ENCODE results near the gene SOX9.
A peak's percentile ranks its signal among the peaks of the same experiment; 100 is the strongest.
"Not testable (repeated sequence)": the region's sequence is repeated elsewhere in the genome, so short reads cannot be mapped to it uniquely, and the experiment has no call there.

SOX9 gene

DNA sequence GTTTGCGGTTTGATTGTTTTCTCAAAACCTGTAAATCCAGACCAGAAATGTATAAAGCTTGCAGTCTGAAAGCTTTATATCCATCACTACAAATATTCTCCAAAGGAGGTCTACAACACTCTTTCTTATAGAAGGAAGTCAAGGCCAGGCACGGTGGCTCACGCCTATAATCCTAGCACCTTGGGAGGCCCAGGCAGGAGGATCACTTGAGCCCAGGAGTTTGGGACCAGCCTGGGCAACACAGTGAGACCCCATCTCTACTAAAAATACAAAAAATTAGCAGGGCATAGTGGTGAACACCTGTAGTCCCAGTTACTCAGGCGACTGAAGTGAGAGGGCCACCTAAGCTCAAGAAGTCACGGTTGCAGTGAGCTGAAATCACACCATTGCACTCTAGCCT, 8.9 kb upstream of the SOX9 start:
- not testable (repeated sequence) for DNase-seq

GRCh38 chr17:72113751-72114150, 7.1 kb upstream of the SOX9 start:
- DNase-seq: no peak

DNA sequence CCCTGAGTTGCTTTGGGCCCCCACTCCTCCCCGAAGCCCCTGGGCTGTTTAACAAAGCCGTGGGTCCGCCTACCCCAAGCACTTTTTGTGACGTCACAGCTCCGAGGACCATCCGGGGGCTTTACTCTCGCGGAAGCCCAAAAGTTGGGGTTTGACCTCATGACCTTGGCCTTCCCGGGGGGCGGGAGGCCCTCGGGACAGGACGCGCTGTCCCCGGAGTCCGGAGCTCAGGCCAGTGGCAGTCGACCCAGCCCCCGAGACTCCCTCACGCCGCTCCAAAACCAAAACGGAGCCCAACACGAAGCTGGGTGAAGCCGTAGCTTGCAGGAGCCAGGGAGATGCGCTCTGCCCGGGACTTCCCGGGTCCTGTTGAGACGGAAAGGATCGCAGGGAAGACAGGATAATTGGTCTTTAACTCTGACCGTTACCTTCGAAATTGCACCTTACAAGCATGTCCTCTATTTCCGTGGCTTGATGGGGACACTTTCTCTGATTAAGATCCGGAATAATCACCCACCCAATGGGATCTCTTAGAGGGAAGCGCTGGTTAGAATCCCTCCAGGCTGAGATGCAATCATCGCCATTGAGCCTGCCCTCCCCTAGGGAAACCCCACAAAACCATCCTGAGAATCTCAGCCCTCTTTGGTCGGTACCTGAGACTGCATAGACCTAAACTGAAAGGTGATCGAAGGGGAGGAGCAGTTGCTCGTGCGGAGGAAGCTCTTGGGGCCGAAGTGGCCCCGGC, 4.9 kb upstream of the SOX9 start:
- no peak for DNase-seq

GRCh38 chr17:72116661-72117521, 3.9 kb upstream of the SOX9 start:
- no peak for DNase-seq

- DNase-seq: no peak
These were observed 3.1 kb upstream of the SOX9 start for GRCh38 chr17:72117535-72118334.

- peak; percentile 22 for DNase-seq
These were observed 2.3 kb upstream of the SOX9 start for GRCh38 chr17:72118335-72119076.

DNA sequence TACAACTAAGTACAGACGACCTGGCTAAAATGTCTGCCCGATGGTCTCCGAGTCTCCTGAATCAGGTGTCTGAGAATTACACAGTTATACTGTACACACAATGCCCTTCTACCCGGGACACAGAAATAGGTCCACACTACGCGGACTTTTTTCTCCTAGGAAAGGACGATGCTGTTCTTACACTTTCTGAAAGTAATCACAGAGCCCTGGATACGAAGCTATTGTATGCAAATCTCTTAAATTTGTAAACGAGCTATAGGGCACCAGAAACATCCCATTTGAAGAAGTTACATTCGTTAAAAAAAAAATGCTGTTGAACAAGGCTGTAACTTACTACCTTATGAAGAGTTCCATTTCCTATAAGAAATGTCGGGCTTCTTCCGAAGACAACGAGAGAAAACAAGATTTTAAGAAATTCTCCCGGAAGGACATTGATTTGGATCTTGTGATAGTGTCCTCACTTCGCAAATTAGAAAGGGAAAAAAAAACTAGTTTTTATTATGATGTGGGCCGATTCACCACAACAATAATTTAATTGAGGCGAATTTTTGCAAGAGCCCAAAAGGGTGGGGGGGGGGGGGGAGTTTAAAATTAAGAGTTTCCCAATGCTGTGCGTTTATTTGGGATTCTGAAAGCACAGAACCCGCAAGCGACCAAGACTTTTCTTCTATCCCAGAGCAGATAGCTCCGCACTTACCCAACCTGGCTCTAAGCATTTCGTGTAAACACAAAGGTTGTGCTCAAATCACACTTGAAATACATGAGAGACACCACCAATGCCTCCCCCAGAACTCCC, 1.5 kb upstream of the SOX9 start:
- no peak for DNase-seq

GRCh38 chr17:72119873-72120641, 763 bp upstream of the SOX9 start:
- no peak for DNase-seq

DNA sequence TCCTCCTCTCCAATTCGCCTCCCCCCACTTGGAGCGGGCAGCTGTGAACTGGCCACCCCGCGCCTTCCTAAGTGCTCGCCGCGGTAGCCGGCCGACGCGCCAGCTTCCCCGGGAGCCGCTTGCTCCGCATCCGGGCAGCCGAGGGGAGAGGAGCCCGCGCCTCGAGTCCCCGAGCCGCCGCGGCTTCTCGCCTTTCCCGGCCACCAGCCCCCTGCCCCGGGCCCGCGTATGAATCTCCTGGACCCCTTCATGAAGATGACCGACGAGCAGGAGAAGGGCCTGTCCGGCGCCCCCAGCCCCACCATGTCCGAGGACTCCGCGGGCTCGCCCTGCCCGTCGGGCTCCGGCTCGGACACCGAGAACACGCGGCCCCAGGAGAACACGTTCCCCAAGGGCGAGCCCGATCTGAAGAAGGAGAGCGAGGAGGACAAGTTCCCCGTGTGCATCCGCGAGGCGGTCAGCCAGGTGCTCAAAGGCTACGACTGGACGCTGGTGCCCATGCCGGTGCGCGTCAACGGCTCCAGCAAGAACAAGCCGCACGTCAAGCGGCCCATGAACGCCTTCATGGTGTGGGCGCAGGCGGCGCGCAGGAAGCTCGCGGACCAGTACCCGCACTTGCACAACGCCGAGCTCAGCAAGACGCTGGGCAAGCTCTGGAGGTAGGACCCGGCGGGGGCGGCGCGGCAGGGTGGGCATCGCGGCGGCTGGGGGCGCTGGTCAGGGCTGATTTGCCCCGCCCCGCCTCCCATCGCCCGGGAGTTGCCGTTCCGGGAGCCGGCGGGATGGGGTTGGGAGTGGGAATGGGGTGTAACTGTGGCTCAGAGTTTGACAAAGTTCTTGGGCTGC, 567 bp downstream of the SOX9 start:
- no peak for DNase-seq

DNA sequence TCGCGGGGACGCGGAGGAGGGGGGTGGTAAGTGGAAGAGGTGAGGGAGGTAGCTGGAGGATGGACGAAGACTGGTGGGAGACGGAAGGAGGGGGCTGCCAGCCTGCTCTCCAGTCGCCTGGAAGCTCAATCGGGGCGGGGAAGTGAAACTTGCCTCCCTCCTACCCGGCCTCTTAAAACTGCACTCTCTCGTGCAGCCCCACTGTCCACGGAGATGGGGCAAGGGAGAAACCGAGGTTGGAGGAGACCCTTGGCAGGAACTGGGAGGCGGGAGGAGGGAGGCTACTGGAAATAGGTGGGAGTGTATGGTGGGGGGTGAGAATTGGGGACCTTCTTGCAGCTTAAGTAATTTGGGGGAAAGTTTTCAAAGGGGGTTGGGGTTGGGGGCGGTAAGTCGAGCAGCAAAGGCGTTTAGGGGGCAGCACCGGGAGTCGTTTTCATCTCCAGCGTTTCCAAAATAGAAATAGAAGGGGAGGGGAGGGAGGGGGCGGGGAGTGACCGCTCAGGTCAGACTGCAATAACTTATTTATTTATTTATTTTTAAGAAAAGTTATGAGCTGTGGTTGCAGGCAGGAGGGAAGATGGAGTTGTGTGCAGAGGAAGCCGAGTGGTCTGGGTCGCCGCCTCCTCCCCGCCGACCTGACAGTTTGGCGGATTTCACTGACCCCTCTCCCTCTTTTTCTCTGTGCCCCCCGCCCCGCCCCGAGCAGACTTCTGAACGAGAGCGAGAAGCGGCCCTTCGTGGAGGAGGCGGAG, 1.4 kb downstream of the SOX9 start:
- DNase-seq: no peak

- no peak for DNase-seq
These were observed 2.1 kb downstream of the SOX9 start for GRCh38 chr17:72122765-72123529.

DNA sequence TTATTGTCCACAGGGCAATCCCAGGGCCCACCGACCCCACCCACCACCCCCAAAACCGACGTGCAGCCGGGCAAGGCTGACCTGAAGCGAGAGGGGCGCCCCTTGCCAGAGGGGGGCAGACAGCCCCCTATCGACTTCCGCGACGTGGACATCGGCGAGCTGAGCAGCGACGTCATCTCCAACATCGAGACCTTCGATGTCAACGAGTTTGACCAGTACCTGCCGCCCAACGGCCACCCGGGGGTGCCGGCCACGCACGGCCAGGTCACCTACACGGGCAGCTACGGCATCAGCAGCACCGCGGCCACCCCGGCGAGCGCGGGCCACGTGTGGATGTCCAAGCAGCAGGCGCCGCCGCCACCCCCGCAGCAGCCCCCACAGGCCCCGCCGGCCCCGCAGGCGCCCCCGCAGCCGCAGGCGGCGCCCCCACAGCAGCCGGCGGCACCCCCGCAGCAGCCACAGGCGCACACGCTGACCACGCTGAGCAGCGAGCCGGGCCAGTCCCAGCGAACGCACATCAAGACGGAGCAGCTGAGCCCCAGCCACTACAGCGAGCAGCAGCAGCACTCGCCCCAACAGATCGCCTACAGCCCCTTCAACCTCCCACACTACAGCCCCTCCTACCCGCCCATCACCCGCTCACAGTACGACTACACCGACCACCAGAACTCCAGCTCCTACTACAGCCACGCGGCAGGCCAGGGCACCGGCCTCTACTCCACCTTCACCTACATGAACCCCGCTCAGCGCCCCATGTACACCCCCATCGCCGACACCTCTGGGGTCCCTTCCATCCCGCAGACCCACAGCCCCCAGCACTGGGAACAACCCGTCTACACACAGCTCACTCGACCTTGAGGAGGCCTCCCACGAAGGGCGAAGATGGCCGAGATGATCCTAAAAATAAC, 3.0 kb downstream of the SOX9 start:
- DNase-seq: no peak

- no peak for DNase-seq
These were observed 3.6 kb downstream of the SOX9 start for GRCh38 chr17:72124438-72124775.

DNA sequence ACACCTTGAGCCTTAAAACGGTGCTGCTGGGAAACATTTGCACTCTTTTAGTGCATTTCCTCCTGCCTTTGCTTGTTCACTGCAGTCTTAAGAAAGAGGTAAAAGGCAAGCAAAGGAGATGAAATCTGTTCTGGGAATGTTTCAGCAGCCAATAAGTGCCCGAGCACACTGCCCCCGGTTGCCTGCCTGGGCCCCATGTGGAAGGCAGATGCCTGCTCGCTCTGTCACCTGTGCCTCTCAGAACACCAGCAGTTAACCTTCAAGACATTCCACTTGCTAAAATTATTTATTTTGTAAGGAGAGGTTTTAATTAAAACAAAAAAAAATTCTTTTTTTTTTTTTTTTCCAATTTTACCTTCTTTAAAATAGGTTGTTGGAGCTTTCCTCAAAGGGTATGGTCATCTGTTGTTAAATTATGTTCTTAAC, 4.4 kb downstream of the SOX9 start:
- DNase-seq: no peak

- DNase-seq: no peak
These were observed 4.9 kb downstream of the SOX9 start for GRCh38 chr17:72125742-72126141.

DNA sequence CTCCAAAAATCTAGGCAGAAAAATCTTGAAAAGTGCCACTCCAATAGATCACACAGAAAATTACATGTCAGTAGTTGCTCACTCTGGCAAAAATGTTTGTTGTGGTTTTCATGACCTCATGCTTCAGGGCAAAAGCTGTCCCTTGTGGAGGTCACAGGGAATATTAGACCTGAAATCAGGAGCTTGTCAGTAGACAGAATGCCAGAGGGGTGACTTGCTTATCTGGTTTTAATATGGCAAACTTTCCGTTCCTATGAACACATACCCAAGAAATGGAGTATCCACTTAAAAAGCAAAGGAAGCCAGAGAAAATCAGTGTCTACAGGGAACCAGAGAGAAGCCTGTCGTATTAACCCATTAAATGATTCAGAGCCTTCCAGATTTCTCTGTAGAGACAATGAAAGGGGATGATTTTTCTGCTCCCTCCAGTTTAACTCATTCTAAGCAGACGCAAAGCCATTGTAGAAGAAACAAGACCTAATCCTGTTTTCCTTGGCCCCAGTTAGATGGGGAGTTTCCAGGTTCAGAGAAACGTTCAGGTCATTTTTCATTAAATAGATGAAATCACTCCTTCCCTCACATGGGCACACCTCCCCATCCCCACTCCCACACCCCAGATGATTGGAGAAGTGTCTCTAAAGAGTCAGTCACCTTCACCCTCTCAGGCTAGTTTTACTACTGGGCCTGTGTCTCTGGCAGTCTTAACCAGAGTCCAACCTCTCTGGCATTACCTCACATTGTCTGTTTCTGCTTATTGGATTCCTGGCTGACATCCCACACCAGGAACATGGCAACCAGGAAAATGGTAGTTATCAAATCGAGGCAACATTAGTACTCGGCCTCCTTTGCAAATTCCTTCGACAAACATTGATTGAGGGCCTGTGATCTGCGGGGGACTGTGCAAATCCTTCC, 6.0 kb downstream of the SOX9 start:
- DNase-seq: no peak
